Muscle layer of duodenum (tissue), 2 donors: ENCODE data around the gene PARVA.

ENCODE experiments used
- H3K27ac ChIP-seq: one replicate; pipeline ENCODE4 v1.7.0; 2013; ENCODE audit warnings: mild to moderate bottlenecking, low read length
- H3K27me3 ChIP-seq: one replicate; pipeline ENCODE4 v1.7.0; 2013; ENCODE audit warnings: low read depth, mild to moderate bottlenecking, control low read depth, low read length
- H3K36me3 ChIP-seq, 2 donors: one replicate each; pipeline ENCODE4 v1.7.0; 2013; ENCODE audit warnings: low read length in 2 of 2, control low read depth in 1 of 2, mild to moderate bottlenecking in 1 of 2; ENCODE audit not compliant: insufficient read depth in 2 of 2, control insufficient read depth in 1 of 2
- H3K4me1 ChIP-seq, 2 donors: one replicate each; pipeline ENCODE4 v1.7.0; 2013; ENCODE audit warnings: low read length in 2 of 2, mild to moderate bottlenecking in 2 of 2, control low read depth in 1 of 2, moderate library complexity in 1 of 2; ENCODE audit not compliant: insufficient read depth in 2 of 2, control insufficient read depth in 1 of 2
- H3K4me3 ChIP-seq, 2 donors: one replicate each; pipeline ENCODE4 v1.7.0; 2013; ENCODE audit warnings: low read length in 2 of 2, low read depth in 1 of 2, mild to moderate bottlenecking in 1 of 2
- H3K9me3 ChIP-seq, 2 donors: one replicate each; pipeline ENCODE4 v1.7.0; 2013; ENCODE audit warnings: low read length in 2 of 2, control low read depth in 1 of 2, mild to moderate bottlenecking in 1 of 2; ENCODE audit not compliant: control insufficient read depth in 1 of 2
- donor health status: healthy.

PARVA gene

DNA sequence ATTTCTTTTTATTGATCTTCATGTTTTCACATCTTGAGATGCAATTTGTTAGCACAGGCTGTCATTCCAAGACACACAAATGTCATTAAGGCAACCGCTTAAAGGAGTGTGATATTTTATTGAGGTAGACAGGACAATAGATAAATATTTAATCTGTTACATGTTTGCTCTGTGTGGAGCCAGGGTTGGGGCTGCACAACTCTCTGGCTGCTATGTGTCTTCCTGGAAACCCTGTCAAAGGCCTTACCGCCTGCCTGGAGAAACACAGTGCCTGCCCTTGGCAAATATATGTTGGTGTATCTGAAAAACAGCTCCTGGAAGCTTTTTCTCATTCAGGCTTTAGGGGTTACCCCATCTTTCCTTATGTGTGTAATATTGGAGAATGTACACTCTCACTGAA lies 157.2 kb downstream of the PARVA start:
- peaks cover 5 to 11% of the 10 kb centered on the region in 2 donors for H3K36me3 ChIP-seq
- no peak overlapping the region for H3K27ac ChIP-seq
- no peaks in the 10 kb centered on the region for H3K9me3 ChIP-seq
- H3K27me3 ChIP-seq = no peaks in the 10 kb centered on the region
- no peak overlapping the region for H3K4me3 ChIP-seq
- peaks cover 0 to 6% of the 10 kb centered on the region in 2 donors for H3K4me1 ChIP-seq

DNA sequence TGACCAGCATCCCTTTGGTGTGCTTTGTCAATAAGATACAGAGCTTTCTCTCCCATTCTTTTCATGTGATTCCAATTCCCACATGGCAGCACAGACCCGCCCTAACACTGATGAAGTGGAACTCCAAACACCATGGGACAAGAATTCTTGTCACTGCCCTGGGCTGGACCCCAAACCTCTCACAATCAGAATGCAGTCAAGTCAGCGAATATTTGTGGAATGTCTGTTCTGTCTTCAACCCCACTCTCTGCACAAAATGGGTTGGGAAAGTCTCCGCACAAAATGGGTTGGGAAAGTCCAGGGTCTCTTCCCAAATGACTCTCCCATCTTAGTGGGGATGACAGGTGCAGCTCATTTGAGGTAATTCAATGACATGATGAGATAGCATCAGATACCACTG lies 157.9 kb downstream of the PARVA start:
- no peaks in the 10 kb centered on the region for H3K27me3 ChIP-seq
- H3K27ac ChIP-seq = no peak overlapping the region
- peaks cover 0 to 6% of the 10 kb centered on the region in 2 donors for H3K4me1 ChIP-seq
- peaks cover 5 to 11% of the 10 kb centered on the region in 2 donors for H3K36me3 ChIP-seq
- H3K9me3 ChIP-seq = no peaks in the 10 kb centered on the region
- no peak overlapping the region for H3K4me3 ChIP-seq

DNA sequence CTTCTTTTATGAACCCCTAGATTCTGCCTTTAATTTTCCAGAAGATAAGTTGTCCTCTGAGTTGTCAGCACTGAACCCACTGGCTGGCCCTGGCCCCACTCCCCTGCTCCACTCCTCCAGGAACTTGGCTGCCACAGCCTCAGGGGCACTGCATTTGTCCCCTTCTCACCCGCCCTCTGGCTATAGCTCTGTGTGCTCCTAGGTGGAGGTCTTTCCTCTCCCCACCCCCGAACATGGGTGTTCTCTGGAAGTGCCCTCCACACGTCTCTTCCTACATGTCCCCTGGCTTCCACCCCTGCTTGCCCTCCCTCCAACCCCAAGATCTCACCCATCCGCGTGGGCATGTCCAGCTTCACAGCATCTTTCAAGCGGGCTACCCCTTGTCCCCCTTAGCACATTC lies 159.2 kb downstream of the PARVA start:
- no peaks in the 10 kb centered on the region for H3K9me3 ChIP-seq
- no peak overlapping the region for H3K4me3 ChIP-seq
- H3K27me3 ChIP-seq = no peaks in the 10 kb centered on the region
- no peak overlapping the region for H3K27ac ChIP-seq
- H3K36me3 ChIP-seq = peaks cover 5 to 11% of the 10 kb centered on the region in 2 donors
- peaks cover 0 to 15% of the 10 kb centered on the region in 2 donors for H3K4me1 ChIP-seq

DNA sequence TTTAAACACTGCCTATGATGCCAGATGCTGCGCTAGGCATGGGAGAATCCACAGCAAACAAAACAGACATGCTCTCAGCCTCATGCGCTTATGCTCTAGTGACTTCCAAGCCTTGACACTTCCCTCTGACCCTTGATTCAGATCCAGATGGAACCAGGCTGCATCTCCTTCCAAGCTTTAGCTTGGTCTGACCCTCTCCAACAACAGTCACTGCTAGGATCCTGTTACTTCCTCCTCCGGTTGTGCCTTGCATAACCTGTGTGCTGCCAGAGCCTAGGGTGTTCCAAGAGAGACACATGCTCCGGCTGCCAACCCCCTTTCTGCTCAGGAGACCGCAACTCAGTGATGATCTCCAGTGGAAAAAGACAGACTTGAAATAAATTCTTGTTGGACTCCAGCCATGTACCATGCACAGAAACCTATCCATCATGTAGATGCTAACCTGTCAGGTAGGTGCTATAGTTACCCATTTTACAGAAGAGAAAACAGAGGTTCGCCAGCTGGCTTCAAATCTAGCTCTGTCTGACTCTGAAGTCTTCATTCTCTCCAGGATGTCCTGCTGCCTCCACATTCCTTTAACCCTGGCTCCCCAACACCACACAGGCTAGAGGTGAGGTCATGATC lies 160.5 kb downstream of the PARVA start:
- H3K27ac ChIP-seq = no peak overlapping the region
- H3K9me3 ChIP-seq = no peaks in the 10 kb centered on the region
- no peak overlapping the region for H3K4me3 ChIP-seq
- peaks cover 0 to 17% of the 10 kb centered on the region in 2 donors for H3K4me1 ChIP-seq
- no peaks in the 10 kb centered on the region for H3K27me3 ChIP-seq
- H3K36me3 ChIP-seq = peaks cover 0 to 6% of the 10 kb centered on the region in 2 donors

DNA sequence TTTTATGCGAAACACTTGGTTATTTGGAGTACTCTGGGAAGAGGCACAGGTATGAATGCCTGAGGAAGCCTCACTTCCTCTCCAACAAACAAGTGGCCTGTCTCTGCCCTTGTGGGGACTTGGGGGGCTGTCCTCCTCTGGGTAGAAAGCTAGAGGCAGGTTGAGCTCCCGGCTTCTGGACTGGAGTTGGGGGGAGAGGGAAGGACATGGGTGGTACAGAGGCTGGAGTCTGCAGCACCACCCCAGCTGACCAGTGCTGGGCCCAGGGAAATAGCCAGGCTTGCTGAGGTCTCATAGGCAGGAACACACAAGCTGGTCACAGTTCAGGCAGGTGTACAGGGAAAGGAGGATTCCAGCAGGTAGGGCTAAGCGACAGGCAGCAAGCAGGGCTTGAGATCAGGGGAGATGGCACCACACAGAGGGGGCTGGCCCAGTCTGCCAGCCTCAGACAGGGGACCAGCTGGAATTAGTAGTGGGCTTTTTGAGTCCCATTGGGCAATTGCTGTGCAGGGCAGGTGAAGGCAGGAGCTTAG lies 161.6 kb downstream of the PARVA start:
- Histone ChIP-seq H3K27me3 (no peaks in the 10 kb centered on the region), H3K4me1 (peaks cover 0 to 17% of the 10 kb centered on the region in 2 donors), H3K4me3 (peak overlapping the region in 1 of 2 donors; percentile 21), H3K36me3 (no peaks in the 10 kb centered on the region), H3K27ac (peak overlapping the region; percentile 81), H3K9me3 (no peaks in the 10 kb centered on the region)

DNA sequence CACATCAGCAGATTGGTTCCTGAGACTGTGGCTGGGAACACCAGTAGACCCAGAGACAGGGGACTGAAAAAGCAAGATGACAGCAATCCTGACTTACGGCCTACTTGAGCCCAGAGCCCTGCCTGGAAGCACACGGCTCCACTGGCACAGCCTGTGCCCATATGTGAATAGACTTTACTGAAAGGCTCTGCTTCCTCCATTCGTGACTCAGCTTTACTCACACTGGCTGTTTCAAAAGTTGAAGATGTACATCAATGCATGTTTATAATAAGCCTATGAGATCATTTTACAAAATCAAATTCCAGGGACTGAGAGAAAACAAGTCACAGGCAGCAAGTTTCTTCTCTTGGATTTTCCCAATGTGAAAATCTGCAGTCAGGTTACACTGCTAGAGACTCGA lies 162.2 kb downstream of the PARVA start:
- H3K4me1 ChIP-seq = peaks cover 0 to 17% of the 10 kb centered on the region in 2 donors
- no peaks in the 10 kb centered on the region for H3K36me3 ChIP-seq
- no peak overlapping the region for H3K4me3 ChIP-seq
- no peaks in the 10 kb centered on the region for H3K9me3 ChIP-seq
- no peaks in the 10 kb centered on the region for H3K27me3 ChIP-seq
- H3K27ac ChIP-seq = peak overlapping the region; percentile 86

DNA sequence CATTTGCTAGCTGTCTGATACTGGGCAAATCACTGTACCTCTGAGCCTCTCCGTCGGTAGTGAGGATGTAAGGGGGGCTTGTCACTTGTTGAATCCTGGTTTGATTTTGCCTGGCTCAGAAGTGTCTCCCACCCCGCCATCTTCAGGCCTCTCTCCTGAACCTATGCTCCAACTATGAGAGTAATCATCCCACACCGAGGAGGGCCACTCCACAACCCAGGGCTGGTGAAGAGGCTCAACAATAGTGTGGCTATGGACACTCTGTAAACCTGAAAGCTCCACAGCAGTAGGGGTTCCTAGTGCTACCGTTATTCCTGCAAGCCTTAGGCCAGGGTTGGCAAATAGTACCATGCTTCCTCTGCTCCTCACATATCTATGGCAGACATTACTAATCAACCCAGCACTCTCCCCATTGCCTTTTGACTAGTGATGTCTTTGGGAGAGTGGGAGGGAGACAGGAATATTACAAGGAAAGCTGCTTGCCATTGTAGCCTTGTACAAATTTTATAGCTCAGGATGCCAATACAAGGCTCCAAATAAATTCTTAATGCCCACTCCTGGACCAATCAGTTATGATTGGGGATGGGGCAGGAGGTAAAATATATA lies 162.8 kb downstream of the PARVA start:
- Histone ChIP-seq H3K27me3 (no peaks in the 10 kb centered on the region), H3K27ac (peak overlapping the region; percentile 86), H3K4me3 (no peak overlapping the region), H3K36me3 (no peaks in the 10 kb centered on the region), H3K9me3 (no peaks in the 10 kb centered on the region), H3K4me1 (peaks cover 0 to 17% of the 10 kb centered on the region in 2 donors)

DNA sequence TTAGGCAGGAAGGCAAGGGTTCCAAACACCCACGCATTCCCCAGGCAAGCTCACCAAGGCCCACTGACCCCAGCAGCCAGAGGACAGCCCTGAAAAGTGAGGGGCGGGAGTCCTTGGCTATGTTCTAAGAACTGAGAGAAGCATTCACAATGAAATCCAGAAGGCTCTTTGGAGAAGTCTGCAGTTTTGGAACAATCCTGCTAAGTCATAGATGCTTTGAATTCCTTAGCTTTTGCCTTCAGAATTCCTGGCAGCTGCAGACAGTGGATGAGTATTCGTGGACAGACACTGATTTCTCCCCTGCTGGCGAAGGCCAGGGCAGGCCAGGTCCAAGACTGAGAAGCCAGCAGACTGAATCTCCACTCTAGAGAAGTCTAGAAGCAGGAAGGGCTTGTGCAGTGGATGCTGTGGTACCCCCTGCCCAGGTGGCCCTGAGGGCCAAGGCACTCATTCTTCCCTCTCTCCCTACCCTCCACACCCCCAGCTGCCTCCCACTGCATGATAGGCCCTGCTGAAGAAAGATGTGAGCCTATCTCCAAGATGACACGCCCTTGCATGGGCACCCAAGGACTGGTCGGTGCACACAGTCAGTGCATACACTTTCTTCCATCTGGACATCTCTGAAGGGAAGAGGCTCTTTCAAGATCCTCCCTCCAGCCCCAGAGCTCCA lies 163.7 kb downstream of the PARVA start:
- no peaks in the 10 kb centered on the region for H3K9me3 ChIP-seq
- H3K27me3 ChIP-seq = no peaks in the 10 kb centered on the region
- no peaks in the 10 kb centered on the region for H3K36me3 ChIP-seq
- H3K4me1 ChIP-seq = peaks cover 0 to 17% of the 10 kb centered on the region in 2 donors
- no peak overlapping the region for H3K4me3 ChIP-seq
- peak overlapping the region; percentile 86 for H3K27ac ChIP-seq

DNA sequence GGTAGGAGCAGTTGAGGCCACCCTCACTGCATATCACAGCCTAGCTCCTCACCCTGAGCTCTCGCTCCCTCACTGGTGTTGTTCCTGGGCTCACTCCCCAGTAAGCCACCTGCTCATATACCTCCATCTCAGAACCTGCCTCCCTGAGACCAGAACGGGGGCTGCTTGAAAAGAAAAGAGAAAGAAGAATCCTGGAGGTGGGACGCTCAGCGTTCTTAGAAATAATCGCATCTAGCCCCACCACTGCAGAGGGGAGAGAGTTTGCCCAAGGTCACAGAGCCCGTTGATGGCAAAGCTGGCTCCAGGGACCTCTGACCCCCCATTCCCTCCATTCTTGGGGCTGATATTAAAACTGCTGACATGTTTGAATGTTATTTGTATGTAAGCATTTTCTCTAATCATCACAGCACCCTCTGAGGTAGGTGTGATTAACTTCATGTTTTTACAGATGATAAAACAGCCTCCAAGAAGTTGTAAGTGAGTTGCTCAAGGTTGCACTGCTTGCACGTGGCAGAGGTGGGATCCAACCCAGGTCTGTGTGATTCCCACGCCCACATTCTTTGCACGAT lies 164.3 kb downstream of the PARVA start:
- Histone ChIP-seq H3K27ac (peak overlapping the region; percentile 42), H3K36me3 (no peaks in the 10 kb centered on the region), H3K4me3 (no peak overlapping the region), H3K9me3 (no peaks in the 10 kb centered on the region), H3K4me1 (peaks cover 0 to 17% of the 10 kb centered on the region in 2 donors), H3K27me3 (no peaks in the 10 kb centered on the region)

DNA sequence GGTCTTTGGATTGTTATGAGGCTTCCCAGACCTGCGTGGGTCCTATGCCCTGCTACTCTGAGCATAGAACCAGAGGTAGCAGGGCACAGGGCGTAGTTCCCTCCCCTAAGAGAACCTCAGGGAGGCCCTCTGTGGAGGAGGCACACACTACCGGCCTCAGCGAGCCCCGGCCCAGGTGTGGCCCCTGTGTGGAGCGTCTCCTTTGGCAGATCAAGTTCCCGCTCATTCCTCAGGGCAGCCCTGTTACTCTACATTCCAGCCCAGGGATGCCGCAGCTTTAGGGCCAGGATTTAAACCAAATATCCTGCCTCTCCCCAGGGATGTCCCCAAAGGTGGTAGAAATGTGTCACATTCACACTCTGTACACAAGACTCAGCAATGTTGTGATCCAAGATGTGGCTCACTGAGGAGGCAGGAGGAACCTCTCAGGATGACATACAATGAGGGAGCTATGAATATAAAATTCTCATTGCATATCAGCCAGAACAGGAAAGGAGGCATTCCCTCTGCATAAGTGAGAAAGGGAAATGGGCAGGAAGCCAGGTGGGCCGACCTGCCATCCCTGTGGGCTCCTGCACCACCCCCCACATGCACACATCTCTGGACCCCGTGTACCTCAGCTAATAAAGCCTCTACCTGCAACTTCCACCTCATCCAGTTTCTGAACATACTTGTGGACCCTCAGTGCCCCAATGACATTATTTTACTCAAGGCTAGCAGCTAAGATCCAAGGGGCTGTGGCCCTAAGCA lies 165.0 kb downstream of the PARVA start:
- H3K27me3 ChIP-seq = no peaks in the 10 kb centered on the region
- H3K27ac ChIP-seq = no peak overlapping the region
- peaks cover 0 to 17% of the 10 kb centered on the region in 2 donors for H3K4me1 ChIP-seq
- H3K36me3 ChIP-seq = no peaks in the 10 kb centered on the region
- H3K9me3 ChIP-seq = no peaks in the 10 kb centered on the region
- H3K4me3 ChIP-seq = no peak overlapping the region
